ENCODE results near the gene ARSG.

- TF ChIP-seq CTCF (IDR thresholded peaks at IDR 0.05; ENCODE audit: low read depth, low read length, poor library complexity, severe bottlenecking) (peak; percentile 62), EZH2phosphoT487 (IDR thresholded peaks at IDR 0.05; ENCODE audit: borderline replicate concordance, low read length) (no peak)
Measured at GRCh38 chr17:68431661-68432071, 140.4 kb downstream of the ARSG start.
